ENCODE data around the gene DPF3.

The DPF3 gene

DNA sequence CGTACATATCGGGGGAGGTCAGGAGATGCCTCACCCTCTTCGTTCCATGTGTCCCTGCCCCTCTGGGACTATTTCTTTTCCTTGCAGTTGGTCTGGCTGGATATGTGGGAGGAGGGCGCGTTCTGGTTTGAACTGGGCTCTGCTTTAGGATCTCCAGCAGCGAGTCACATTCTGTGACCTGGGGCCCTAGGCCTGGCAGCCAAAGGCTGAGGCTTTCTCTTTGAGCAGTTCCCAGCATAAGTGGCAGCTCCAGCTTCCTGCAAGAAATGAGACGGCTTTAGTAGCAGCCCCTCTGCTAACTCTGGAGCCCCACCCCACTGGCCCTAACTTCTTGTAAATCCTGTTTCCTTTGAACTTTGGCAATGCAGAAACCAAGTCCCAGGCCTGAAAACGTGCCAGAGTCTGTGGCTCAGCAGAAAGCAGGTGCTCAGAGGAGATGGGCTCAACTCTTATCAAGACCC is 274.8 kb downstream of the DPF3 start:
- TF ChIP-seq FOXM1 (IDR thresholded peaks at IDR 0.05; ENCODE audit: borderline replicate concordance, low read depth): no peak
- no peak for TF ChIP-seq NFIC (IDR thresholded peaks at IDR 0.05)
- no peak for TF ChIP-seq CEBPB (IDR thresholded peaks at IDR 0.05)
- TF ChIP-seq YY1 (IDR thresholded peaks at IDR 0.05; ENCODE audit: low read depth): no peak
- TF ChIP-seq EGR1 (IDR thresholded peaks at IDR 0.05): no peak
- TF ChIP-seq, protein P1, sequence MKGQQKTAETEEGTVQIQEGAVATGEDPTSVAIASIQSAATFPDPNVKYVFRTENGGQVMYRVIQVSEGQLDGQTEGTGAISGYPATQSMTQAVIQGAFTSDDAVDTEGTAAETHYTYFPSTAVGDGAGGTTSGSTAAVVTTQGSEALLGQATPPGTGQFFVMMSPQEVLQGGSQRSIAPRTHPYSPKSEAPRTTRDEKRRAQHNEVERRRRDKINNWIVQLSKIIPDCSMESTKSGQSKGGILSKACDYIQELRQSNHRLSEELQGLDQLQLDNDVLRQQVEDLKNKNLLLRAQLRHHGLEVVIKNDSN (IDR thresholded peaks at IDR 0.05): no peak
- TF ChIP-seq, protein P2, sequence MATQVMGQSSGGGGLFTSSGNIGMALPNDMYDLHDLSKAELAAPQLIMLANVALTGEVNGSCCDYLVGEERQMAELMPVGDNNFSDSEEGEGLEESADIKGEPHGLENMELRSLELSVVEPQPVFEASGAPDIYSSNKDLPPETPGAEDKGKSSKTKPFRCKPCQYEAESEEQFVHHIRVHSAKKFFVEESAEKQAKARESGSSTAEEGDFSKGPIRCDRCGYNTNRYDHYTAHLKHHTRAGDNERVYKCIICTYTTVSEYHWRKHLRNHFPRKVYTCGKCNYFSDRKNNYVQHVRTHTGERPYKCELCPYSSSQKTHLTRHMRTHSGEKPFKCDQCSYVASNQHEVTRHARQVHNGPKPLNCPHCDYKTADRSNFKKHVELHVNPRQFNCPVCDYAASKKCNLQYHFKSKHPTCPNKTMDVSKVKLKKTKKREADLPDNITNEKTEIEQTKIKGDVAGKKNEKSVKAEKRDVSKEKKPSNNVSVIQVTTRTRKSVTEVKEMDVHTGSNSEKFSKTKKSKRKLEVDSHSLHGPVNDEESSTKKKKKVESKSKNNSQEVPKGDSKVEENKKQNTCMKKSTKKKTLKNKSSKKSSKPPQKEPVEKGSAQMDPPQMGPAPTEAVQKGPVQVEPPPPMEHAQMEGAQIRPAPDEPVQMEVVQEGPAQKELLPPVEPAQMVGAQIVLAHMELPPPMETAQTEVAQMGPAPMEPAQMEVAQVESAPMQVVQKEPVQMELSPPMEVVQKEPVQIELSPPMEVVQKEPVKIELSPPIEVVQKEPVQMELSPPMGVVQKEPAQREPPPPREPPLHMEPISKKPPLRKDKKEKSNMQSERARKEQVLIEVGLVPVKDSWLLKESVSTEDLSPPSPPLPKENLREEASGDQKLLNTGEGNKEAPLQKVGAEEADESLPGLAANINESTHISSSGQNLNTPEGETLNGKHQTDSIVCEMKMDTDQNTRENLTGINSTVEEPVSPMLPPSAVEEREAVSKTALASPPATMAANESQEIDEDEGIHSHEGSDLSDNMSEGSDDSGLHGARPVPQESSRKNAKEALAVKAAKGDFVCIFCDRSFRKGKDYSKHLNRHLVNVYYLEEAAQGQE (IDR thresholded peaks at IDR 0.05; ENCODE audit: low read depth): no peak
- no peak for TF ChIP-seq TAF1 (IDR thresholded peaks at IDR 0.05; ENCODE audit: low read depth)
- no peak for TF ChIP-seq CREB1 (IDR thresholded peaks at IDR 0.05; ENCODE audit: low read depth)
- no peak for TF ChIP-seq TEAD4 (IDR thresholded peaks at IDR 0.05)
- no peak for TF ChIP-seq RAD21 (IDR thresholded peaks at IDR 0.05; ENCODE audit: low read depth)
- no peak for TF ChIP-seq EP300 (IDR thresholded peaks at IDR 0.05; ENCODE audit: borderline replicate concordance)
- TF ChIP-seq TCF12 (IDR thresholded peaks at IDR 0.05; ENCODE audit: low read depth): no peak
- no peak for TF ChIP-seq ZBTB7A (IDR thresholded peaks at IDR 0.05; ENCODE audit: low read depth)
- TF ChIP-seq, protein P3, sequence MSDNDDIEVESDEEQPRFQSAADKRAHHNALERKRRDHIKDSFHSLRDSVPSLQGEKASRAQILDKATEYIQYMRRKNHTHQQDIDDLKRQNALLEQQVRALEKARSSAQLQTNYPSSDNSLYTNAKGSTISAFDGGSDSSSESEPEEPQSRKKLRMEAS (IDR thresholded peaks at IDR 0.05): no peak

DNA sequence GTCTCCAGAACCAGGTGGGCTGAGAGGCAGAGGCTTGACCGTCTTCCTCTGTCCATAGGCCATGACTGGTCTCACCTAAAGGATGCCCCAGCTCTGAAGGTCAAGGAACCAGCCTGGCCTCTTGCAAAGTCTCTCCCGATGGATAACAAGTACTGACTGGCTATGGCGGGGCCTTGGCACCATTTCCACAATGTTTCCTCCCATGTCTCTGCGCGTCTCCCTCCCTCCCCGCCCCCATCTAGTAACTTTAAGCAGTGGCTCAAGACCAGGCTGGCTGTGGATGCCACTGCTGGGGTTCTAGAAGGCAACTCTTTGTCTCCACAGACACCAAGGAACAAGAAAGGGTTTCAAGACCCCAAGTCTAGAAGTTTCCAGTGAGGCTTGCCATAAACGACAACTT is 275.5 kb downstream of the DPF3 start:
- TF ChIP-seq TCF12 (IDR thresholded peaks at IDR 0.05; ENCODE audit: low read depth) (no peak), FOXM1 (IDR thresholded peaks at IDR 0.05; ENCODE audit: borderline replicate concordance, low read depth) (no peak), EP300 (IDR thresholded peaks at IDR 0.05; ENCODE audit: borderline replicate concordance) (no peak), CREB1 (IDR thresholded peaks at IDR 0.05; ENCODE audit: low read depth) (no peak), RAD21 (IDR thresholded peaks at IDR 0.05; ENCODE audit: low read depth) (no peak), NFIC (IDR thresholded peaks at IDR 0.05) (no peak), ZBTB7A (IDR thresholded peaks at IDR 0.05; ENCODE audit: low read depth) (no peak), CEBPB (IDR thresholded peaks at IDR 0.05) (no peak), TAF1 (IDR thresholded peaks at IDR 0.05; ENCODE audit: low read depth) (no peak), YY1 (IDR thresholded peaks at IDR 0.05; ENCODE audit: low read depth) (no peak), EGR1 (IDR thresholded peaks at IDR 0.05) (no peak), TEAD4 (IDR thresholded peaks at IDR 0.05) (no peak)
- TF ChIP-seq, protein P1 (IDR thresholded peaks at IDR 0.05): no peak
- TF ChIP-seq, protein P2 (IDR thresholded peaks at IDR 0.05; ENCODE audit: low read depth): no peak
- TF ChIP-seq, protein P3 (IDR thresholded peaks at IDR 0.05): no peak

DNA sequence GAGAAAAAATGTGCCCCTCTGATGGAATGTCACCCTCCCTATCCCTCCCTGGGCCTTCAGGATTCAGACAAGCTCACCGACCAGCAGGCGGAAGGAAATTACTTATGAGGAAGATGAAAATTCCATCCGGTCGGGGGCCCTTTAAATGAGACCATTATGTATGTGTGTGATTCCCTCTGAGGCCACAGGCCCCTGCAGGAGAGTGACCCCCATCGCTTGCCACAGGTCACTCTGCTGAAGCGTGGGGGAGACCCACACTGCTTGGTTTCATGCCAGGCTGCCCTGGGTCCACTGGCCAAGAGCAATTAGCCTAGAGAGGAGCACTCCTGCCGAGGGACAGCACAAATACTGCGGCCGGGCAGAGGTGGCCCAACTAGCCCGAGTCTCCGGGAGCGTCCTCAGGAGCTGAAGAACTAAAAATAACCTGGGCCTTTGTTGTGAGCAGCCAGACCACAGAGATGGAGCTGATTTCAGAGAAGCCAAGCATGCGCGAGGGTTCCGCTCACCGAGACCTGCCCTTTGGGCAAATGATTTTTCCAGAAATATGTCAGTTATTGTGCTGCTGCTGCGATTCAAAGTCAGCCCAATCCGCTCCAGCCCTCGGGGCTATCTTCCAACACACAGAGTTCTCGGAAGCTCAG is 276.4 kb downstream of the DPF3 start:
- TF ChIP-seq TEAD4 (IDR thresholded peaks at IDR 0.05) (no peak), TAF1 (IDR thresholded peaks at IDR 0.05; ENCODE audit: low read depth) (no peak), EGR1 (IDR thresholded peaks at IDR 0.05) (no peak), FOXM1 (IDR thresholded peaks at IDR 0.05; ENCODE audit: borderline replicate concordance, low read depth) (no peak), TCF12 (IDR thresholded peaks at IDR 0.05; ENCODE audit: low read depth) (no peak), EP300 (IDR thresholded peaks at IDR 0.05; ENCODE audit: borderline replicate concordance) (no peak), ZBTB7A (IDR thresholded peaks at IDR 0.05; ENCODE audit: low read depth) (no peak), NFIC (IDR thresholded peaks at IDR 0.05) (no peak), RAD21 (IDR thresholded peaks at IDR 0.05; ENCODE audit: low read depth) (no peak)
- TF ChIP-seq, protein P2 (IDR thresholded peaks at IDR 0.05; ENCODE audit: low read depth): no peak
- TF ChIP-seq, protein P3 (IDR thresholded peaks at IDR 0.05): no peak
- TF ChIP-seq, protein P1 (IDR thresholded peaks at IDR 0.05): no peak
